WI38 (cell line): ENCODE data around the gene RBM20.
"Not testable (repeated sequence)": the region's sequence is repeated elsewhere in the genome, so short reads cannot be mapped to it uniquely, and the experiment has no call there.

Source experiments
- H3K4me3 ChIP-seq: 2 replicates; pipeline ENCODE4 v1.5.1; 2011; ENCODE audit warnings: low read depth, mild to moderate bottlenecking, control low read depth, low read length
- CTCF ChIP-seq: IDR thresholded peaks from 2 replicates; pipeline ENCODE4 v1.5.1; 2012; ENCODE audit warnings: low read depth, mild to moderate bottlenecking, control low read depth, low read length

RBM20 gene

GRCh38 chr10:110764378-110764777 is 120.2 kb downstream of the RBM20 start:
- TF ChIP-seq CTCF: no peak
- no peak overlapping the region for H3K4me3 ChIP-seq

GRCh38 chr10:110764793-110765512 is 120.8 kb downstream of the RBM20 start:
- no peak overlapping the region for H3K4me3 ChIP-seq
- no peak for TF ChIP-seq CTCF

- H3K4me3 ChIP-seq: no peak overlapping the region
- no peak for TF ChIP-seq CTCF
Observed at GRCh38 chr10:110765513-110766319, 121.6 kb downstream of the RBM20 start.

GRCh38 chr10:110767601-110768000 is 123.5 kb downstream of the RBM20 start:
- not testable (repeated sequence) for H3K4me3 ChIP-seq

GRCh38 chr10:110770243-110770642 is 126.1 kb downstream of the RBM20 start:
- no peak for TF ChIP-seq CTCF
- H3K4me3 ChIP-seq: no peak overlapping the region

GRCh38 chr10:110771486-110771885 is 127.3 kb downstream of the RBM20 start:
- no peak overlapping the region for H3K4me3 ChIP-seq
- TF ChIP-seq CTCF: no peak

GRCh38 chr10:110771991-110772390 is 127.9 kb downstream of the RBM20 start:
- no peak overlapping the region for H3K4me3 ChIP-seq
- no peak for TF ChIP-seq CTCF
